ENCODE data around the gene STBD1.
"Not testable (repeated sequence)": the region's sequence is repeated elsewhere in the genome, so short reads cannot be mapped to it uniquely, and the experiment has no call there.

Gene STBD1

GRCh38 chr4:76341063-76341462 lies 34.5 kb downstream of the STBD1 start:
- FAIRE-seq, result no peak

GRCh38 chr4:76342191-76342590 lies 35.7 kb downstream of the STBD1 start:
- TF ChIP-seq POLR2A (IDR thresholded peaks at IDR 0.05; ENCODE audit: low read depth, low read length) (no peak), POLR2AphosphoS5 (IDR thresholded peaks at IDR 0.05; ENCODE audit: low read depth, low read length) (no peak), TAF1 (IDR thresholded peaks at IDR 0.05; ENCODE audit: borderline replicate concordance, low read depth, low read length) (no peak)
- DNase-seq (ENCODE audit: insufficient read length), result no peak
- FAIRE-seq, result no peak

More at GRCh38 chr4:76341063-76341462, 34.5 kb downstream of the STBD1 start:
- TF ChIP-seq TAF1 (IDR thresholded peaks at IDR 0.05; ENCODE audit: borderline replicate concordance, low read depth, low read length), result no peak
- TF ChIP-seq POLR2A (IDR thresholded peaks at IDR 0.05; ENCODE audit: low read depth, low read length), result no peak
- no peak for TF ChIP-seq POLR2AphosphoS5 (IDR thresholded peaks at IDR 0.05; ENCODE audit: low read depth, low read length)
- no peak for DNase-seq (ENCODE audit: insufficient read length)

GRCh38 chr4:76342803-76343202 lies 36.3 kb downstream of the STBD1 start:
- DNase-seq (ENCODE audit: insufficient read length) (no peak), FAIRE-seq (no peak)

GRCh38 chr4:76354517-76355473 lies 48.3 kb downstream of the STBD1 start:
- FAIRE-seq, result no peak
- no peak for DNase-seq (ENCODE audit: insufficient read length)
- TF ChIP-seq POLR2A (IDR thresholded peaks at IDR 0.05; ENCODE audit: low read depth, low read length) (no peak), POLR2AphosphoS5 (IDR thresholded peaks at IDR 0.05; ENCODE audit: low read depth, low read length) (no peak), TAF1 (IDR thresholded peaks at IDR 0.05; ENCODE audit: borderline replicate concordance, low read depth, low read length) (no peak)

More at GRCh38 chr4:76342803-76343202, 36.3 kb downstream of the STBD1 start:
- TF ChIP-seq POLR2A (IDR thresholded peaks at IDR 0.05; ENCODE audit: low read depth, low read length), result no peak
- no peak for TF ChIP-seq TAF1 (IDR thresholded peaks at IDR 0.05; ENCODE audit: borderline replicate concordance, low read depth, low read length)
- TF ChIP-seq POLR2AphosphoS5 (IDR thresholded peaks at IDR 0.05; ENCODE audit: low read depth, low read length), result no peak

GRCh38 chr4:76357981-76358380 lies 51.4 kb downstream of the STBD1 start:
- TF ChIP-seq POLR2AphosphoS5 (IDR thresholded peaks at IDR 0.05; ENCODE audit: low read depth, low read length) (no peak), TAF1 (IDR thresholded peaks at IDR 0.05; ENCODE audit: borderline replicate concordance, low read depth, low read length) (no peak), POLR2A (IDR thresholded peaks at IDR 0.05; ENCODE audit: low read depth, low read length) (no peak)
- FAIRE-seq, result no peak

GRCh38 chr4:76359881-76360466 lies 53.4 kb downstream of the STBD1 start:
- not testable (repeated sequence) for DNase-seq (ENCODE audit: insufficient read length); FAIRE-seq

More at GRCh38 chr4:76357981-76358380, 51.4 kb downstream of the STBD1 start:
- no peak for DNase-seq (ENCODE audit: insufficient read length)

Data from GM12892 (cell line).